A549 (cell line): ENCODE results near the gene SRPRA.

Source experiments
- JUN ChIP-seq, 2 experiments: fragments of >200 bp; sonication (Bioruptor Twin); formaldehyde crosslinking; IDR thresholded peaks; 2 replicates in 1 of 2; 3 replicates in 1 of 2; pipeline ENCODE4 v1.6.1; 2016 to 2017
- POLR2A ChIP-seq: IDR thresholded peaks from 2 replicates; pipeline ENCODE4 v1.6.1; 2012; ENCODE audit warnings: mild to moderate bottlenecking, low read length
- TF ChIP-seq, protein P1 (sequence below): fragments of 200-600 bp; sonication (generic); IDR thresholded peaks from 2 replicates; pipeline ENCODE4 v1.6.1; 2016; ENCODE audit warnings: antibody characterized with exemption, mild to moderate bottlenecking, moderate library complexity

DNA sequence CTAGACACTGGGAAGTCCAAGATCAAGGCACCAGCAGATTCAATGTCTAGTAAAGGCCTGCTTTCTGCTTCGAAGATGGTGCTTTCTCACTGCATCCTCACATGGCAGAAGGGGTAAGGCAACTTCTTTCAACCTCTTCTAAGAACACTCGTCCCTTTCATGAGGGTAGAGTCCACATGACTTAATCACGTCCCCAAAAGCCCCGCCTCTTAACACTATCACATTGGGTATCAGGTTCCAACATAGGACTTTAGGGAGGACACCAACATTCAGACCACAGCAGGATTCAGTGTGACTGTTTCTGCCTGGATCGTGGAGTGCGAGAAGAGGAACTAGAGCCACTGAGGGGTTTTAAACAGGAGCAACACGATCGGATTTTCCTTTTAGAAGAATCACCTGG, 10.5 kb upstream of the SRPRA start:
- TF ChIP-seq JUN (IDR thresholded peaks at IDR 0.05) (no peak), POLR2A (no peak)
- TF ChIP-seq, protein P1, sequence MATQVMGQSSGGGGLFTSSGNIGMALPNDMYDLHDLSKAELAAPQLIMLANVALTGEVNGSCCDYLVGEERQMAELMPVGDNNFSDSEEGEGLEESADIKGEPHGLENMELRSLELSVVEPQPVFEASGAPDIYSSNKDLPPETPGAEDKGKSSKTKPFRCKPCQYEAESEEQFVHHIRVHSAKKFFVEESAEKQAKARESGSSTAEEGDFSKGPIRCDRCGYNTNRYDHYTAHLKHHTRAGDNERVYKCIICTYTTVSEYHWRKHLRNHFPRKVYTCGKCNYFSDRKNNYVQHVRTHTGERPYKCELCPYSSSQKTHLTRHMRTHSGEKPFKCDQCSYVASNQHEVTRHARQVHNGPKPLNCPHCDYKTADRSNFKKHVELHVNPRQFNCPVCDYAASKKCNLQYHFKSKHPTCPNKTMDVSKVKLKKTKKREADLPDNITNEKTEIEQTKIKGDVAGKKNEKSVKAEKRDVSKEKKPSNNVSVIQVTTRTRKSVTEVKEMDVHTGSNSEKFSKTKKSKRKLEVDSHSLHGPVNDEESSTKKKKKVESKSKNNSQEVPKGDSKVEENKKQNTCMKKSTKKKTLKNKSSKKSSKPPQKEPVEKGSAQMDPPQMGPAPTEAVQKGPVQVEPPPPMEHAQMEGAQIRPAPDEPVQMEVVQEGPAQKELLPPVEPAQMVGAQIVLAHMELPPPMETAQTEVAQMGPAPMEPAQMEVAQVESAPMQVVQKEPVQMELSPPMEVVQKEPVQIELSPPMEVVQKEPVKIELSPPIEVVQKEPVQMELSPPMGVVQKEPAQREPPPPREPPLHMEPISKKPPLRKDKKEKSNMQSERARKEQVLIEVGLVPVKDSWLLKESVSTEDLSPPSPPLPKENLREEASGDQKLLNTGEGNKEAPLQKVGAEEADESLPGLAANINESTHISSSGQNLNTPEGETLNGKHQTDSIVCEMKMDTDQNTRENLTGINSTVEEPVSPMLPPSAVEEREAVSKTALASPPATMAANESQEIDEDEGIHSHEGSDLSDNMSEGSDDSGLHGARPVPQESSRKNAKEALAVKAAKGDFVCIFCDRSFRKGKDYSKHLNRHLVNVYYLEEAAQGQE = no peak
